ENCODE results near the gene PEPD.

The PEPD gene

DNA sequence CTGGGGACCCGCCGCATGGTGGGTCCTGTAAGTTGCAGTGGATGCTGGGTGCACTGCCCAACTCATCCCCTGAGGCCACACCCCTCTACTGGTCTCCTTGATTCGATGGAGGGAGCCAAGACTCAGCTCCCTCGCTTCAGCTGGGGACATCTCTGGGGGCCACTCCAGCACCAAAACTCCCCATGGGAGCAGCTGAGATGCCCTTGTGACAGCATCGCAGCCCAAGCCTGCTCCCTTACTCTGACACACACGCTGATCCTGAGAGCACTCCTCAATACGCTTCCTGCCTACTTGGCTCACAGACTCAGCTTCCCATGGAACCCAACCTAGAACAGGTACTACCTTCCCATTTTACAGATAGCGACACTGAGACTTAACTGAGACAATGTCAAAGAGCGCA, 56.2 kb downstream of the PEPD start:
- Histone ChIP-seq H3K27ac (no peak overlapping the region), H3K4me3 (IDR thresholded peaks at IDR 0.05; ENCODE audit: insufficient read depth, low read depth, low read length) (no peak overlapping the region), H3K79me2 (ENCODE audit: insufficient read depth, low read depth) (no peaks in the 10 kb centered on the region), H3K9ac (no peak overlapping the region), H3K4me2 (no peak overlapping the region), H4K20me1 (ENCODE audit: insufficient read depth) (no peaks in the 10 kb centered on the region), H3K4me1 (ENCODE audit: low read depth, poor library complexity, severe bottlenecking) (no peaks in the 10 kb centered on the region), H3K36me3 (ENCODE audit: insufficient read depth) (no peaks in the 10 kb centered on the region), H2AFZ (ENCODE audit: low read depth) (no peak overlapping the region), H3K27me3 (ENCODE audit: insufficient read depth, low read depth) (no peaks in the 10 kb centered on the region)
- TF ChIP-seq CTCF (conservative IDR thresholded peaks at IDR 0.05; ENCODE audit: low read depth, low read length), result no peak

DNA sequence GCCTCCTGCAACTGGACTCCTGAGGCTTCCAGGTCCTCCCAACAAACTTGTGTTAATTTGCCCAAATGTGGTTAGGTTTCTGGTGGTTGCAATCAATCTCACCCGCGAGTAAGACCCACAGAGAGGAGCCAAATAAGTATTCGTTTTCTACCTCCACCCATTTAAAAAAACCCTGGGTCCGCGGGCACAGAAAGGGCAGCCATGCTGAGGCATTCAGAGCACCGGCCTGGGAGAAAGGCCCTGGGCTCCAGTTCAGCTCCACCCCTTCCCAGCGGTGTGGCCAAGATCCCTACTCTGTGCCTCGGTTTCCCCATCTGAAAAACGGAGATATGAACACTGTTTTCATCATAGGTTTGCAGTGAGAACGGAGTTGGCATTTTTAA, 56.9 kb downstream of the PEPD start:
- Histone ChIP-seq H3K27me3 (ENCODE audit: insufficient read depth, low read depth) (no peaks in the 10 kb centered on the region), H3K79me2 (ENCODE audit: insufficient read depth, low read depth) (no peaks in the 10 kb centered on the region), H3K4me2 (no peak overlapping the region), H4K20me1 (ENCODE audit: insufficient read depth) (no peaks in the 10 kb centered on the region), H3K27ac (no peak overlapping the region), H3K4me1 (ENCODE audit: low read depth, poor library complexity, severe bottlenecking) (no peaks in the 10 kb centered on the region), H3K4me3 (IDR thresholded peaks at IDR 0.05; ENCODE audit: insufficient read depth, low read depth, low read length) (no peak overlapping the region), H3K9ac (no peak overlapping the region), H3K36me3 (ENCODE audit: insufficient read depth) (no peaks in the 10 kb centered on the region), H2AFZ (ENCODE audit: low read depth) (no peak overlapping the region)
- TF ChIP-seq CTCF (conservative IDR thresholded peaks at IDR 0.05; ENCODE audit: low read depth, low read length), result no peak

- H3K4me2 ChIP-seq, result no peak overlapping the region
- H4K20me1 ChIP-seq (ENCODE audit: insufficient read depth), result no peaks in the 10 kb centered on the region
- TF ChIP-seq CTCF (conservative IDR thresholded peaks at IDR 0.05; ENCODE audit: low read depth, low read length), result no peak
These were observed 57.4 kb downstream of the PEPD start for GRCh38 chr19:33464010-33464732.

DNA sequence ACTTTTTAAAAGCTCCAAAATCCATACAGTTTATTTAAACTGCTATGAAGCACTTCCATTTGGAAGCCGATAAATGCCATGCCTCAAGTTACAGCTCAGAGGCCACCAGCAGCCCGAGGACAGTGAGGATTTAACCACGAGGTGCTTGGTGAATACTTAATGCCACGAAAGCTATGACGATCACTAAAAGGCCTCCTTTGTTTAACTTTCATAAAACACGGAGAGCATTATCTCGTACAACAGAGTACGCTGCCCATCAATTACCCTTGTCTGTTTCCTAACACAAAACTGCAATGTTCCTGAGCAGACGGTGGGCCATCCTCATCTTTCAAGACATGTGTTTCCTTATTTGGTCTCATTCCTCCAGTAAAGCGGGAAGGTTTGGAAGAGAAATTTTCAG, 58.4 kb downstream of the PEPD start:
- Histone ChIP-seq H3K27me3 (ENCODE audit: insufficient read depth, low read depth) (no peaks in the 10 kb centered on the region), H3K4me3 (IDR thresholded peaks at IDR 0.05; ENCODE audit: insufficient read depth, low read depth, low read length) (no peak overlapping the region), H3K4me1 (ENCODE audit: low read depth, poor library complexity, severe bottlenecking) (no peaks in the 10 kb centered on the region), H3K4me2 (no peak overlapping the region), H2AFZ (ENCODE audit: low read depth) (no peak overlapping the region), H3K79me2 (ENCODE audit: insufficient read depth, low read depth) (no peaks in the 10 kb centered on the region), H3K9ac (no peak overlapping the region), H3K27ac (no peak overlapping the region), H3K36me3 (ENCODE audit: insufficient read depth) (no peaks in the 10 kb centered on the region), H4K20me1 (ENCODE audit: insufficient read depth) (no peaks in the 10 kb centered on the region)
- no peak for TF ChIP-seq CTCF (conservative IDR thresholded peaks at IDR 0.05; ENCODE audit: low read depth, low read length)

More at GRCh38 chr19:33464010-33464732, 57.4 kb downstream of the PEPD start:
- Histone ChIP-seq H2AFZ (ENCODE audit: low read depth) (no peak overlapping the region), H3K9ac (no peak overlapping the region), H3K79me2 (ENCODE audit: insufficient read depth, low read depth) (no peaks in the 10 kb centered on the region), H3K4me3 (IDR thresholded peaks at IDR 0.05; ENCODE audit: insufficient read depth, low read depth, low read length) (no peak overlapping the region), H3K27me3 (ENCODE audit: insufficient read depth, low read depth) (no peaks in the 10 kb centered on the region), H3K27ac (no peak overlapping the region), H3K36me3 (ENCODE audit: insufficient read depth) (no peaks in the 10 kb centered on the region), H3K4me1 (ENCODE audit: low read depth, poor library complexity, severe bottlenecking) (no peaks in the 10 kb centered on the region)
